K562 (cell line): ENCODE results near the gene INO80. TPM values are rescaled to one million over a fixed set of nuclear protein-coding genes. Genes with fewer than 3 reads are reported as not detected.

ENCODE experiments used
- ATAC-seq: fragments of 200-7000 bp; cut with Tn5 transposase; 3 replicates; pipeline ENCODE4 v1.9.1; 2020; ENCODE audit warnings: moderate library complexity
- BruUV-seq: library from RNA; stranded (reverse); fragments of 400-500 nt; replicated peaks from 2 replicates; lab custom pipeline; 2021; lab: Mats Ljungman, UMichigan
- CTCF ChIA-PET: fragments of 300-600 bp; formaldehyde crosslinking; extraction: SDS; loops from one replicate; lab custom pipeline; 2021; ENCODE audit warnings: low intra/inter-chr PET ratio; lab: Yijun Ruan, JAX
- POLR2A ChIA-PET: fragments of 300-600, 350-650 bp; sonication (Branson Sonifier 250); formaldehyde crosslinking; extraction: SDS; loops from one replicate; lab custom pipeline; 2021; ENCODE audit warnings: antibody characterized with exemption, inconsistent platforms; lab: Yijun Ruan, JAX
- DNase-seq, 4 experiments: peaks; one replicate each; pipeline versions ENCODE4 v3.0.0 to v3.0.0-alpha.2; 2011 to 2018; ENCODE audit warnings: low spot score in 3 of 4, mixed read lengths in 3 of 4; ENCODE audit errors: extremely low read depth in 1 of 4
- FAIRE-seq: peaks from 2 replicates; lab custom pipeline; 2011; peaks lifted over from hg19 to GRCh38; lab: Jason Lieb, UNC
- H2AFZ ChIP-seq: 2 replicates; pipeline ENCODE4 v1.6.0; 2011; ENCODE audit warnings: low read depth, low read length, control low read depth, inconsistent platforms
- H3K27ac ChIP-seq: fragments of 200-600 bp; 3 replicates; pipeline ENCODE4 v1.8.0; 2011; ENCODE audit warnings: low read depth, mild to moderate bottlenecking, control low read depth, inconsistent platforms, low read length, moderate library complexity, mixed read lengths; ENCODE audit errors: extremely low read depth
- H3K27me3 ChIP-seq, 2 experiments: fragments of 300-600 bp in 1 of 2; 2 replicates in 1 of 2; 3 replicates in 1 of 2; pipeline versions ENCODE4 v1.6.0 to v1.8.0; 2011; ENCODE audit warnings: inconsistent platforms in 2 of 2, low read length in 2 of 2, mild to moderate bottlenecking in 1 of 2, mixed read lengths in 1 of 2, moderate library complexity in 1 of 2; ENCODE audit not compliant: control insufficient read depth in 2 of 2, insufficient read depth in 2 of 2
- H3K36me3 ChIP-seq: fragments of 300-600 bp; 3 replicates; pipeline ENCODE4 v1.8.0; 2011; ENCODE audit warnings: mild to moderate bottlenecking, low read length, inconsistent platforms; ENCODE audit not compliant: control insufficient read depth, insufficient read depth
- H3K4me1 ChIP-seq, 2 experiments: fragments of 200-600 bp in 1 of 2; replicated peaks in 1 of 2; 2 replicates in 1 of 2; 3 replicates in 1 of 2; pipeline versions ENCODE4 v1.5.1 to v1.8.0; 2011; ENCODE audit warnings: inconsistent platforms in 2 of 2, low read length in 2 of 2, mild to moderate bottlenecking in 1 of 2, mixed read lengths in 1 of 2, moderate library complexity in 1 of 2; ENCODE audit not compliant: control insufficient read depth in 2 of 2, insufficient read depth in 2 of 2
- H3K4me2 ChIP-seq: 2 replicates; pipeline ENCODE4 v1.6.1; 2011; ENCODE audit warnings: low read length, control low read depth, inconsistent platforms, mixed read lengths; ENCODE audit not compliant: insufficient read depth
- H3K4me3 ChIP-seq: fragments of 200-600 bp; sonication (generic), shearing (Covaris generic); 2 replicates; pipeline ENCODE4 v1.5.1; 2016; ENCODE audit warnings: control low read depth, inconsistent platforms
- H3K79me2 ChIP-seq: fragments of 200-600 bp; 3 replicates; pipeline ENCODE4 v1.8.0; 2011; ENCODE audit warnings: low read length, inconsistent platforms; ENCODE audit not compliant: control insufficient read depth, insufficient read depth
- H3K9ac ChIP-seq, 2 experiments: 2 replicates each; pipeline versions ENCODE4 v1.6.0 to v1.6.1; 2011; ENCODE audit warnings: low read depth in 2 of 2, low read length in 2 of 2, control low read depth in 1 of 2, inconsistent platforms in 1 of 2, mild to moderate bottlenecking in 1 of 2, mixed read lengths in 1 of 2; ENCODE audit not compliant: insufficient read depth in 1 of 2
- H3K9me1 ChIP-seq: one replicate; pipeline ENCODE4 v1.6.0; 2011; ENCODE audit warnings: inconsistent platforms, mild to moderate bottlenecking, low read length, moderate library complexity; ENCODE audit not compliant: control insufficient read depth, insufficient read depth
- H3K9me3 ChIP-seq: replicated peaks from 2 replicates; pipeline ENCODE4 v1.5.1; 2011; ENCODE audit warnings: low read depth, low read length, inconsistent platforms; ENCODE audit not compliant: control insufficient read depth, insufficient read depth
- H4K20me1 ChIP-seq: replicated peaks from 2 replicates; pipeline ENCODE4 v1.6.1; 2011; ENCODE audit warnings: low read length, inconsistent platforms, mixed read lengths; ENCODE audit not compliant: control insufficient read depth, insufficient read depth
- PTTG1 ChIP-seq: fragments of 450-650 bp; IDR thresholded peaks from 2 replicates; pipeline ENCODE4 v1.6.1; 2016; ENCODE audit warnings: low read depth, mild to moderate bottlenecking, missing genetic modification characterization, missing compliant biosample characterization
- TCF15 ChIP-seq: fragments of 250-450 bp; sonication (Bioruptor Pico); IDR thresholded peaks from 2 replicates; pipeline ENCODE4 v1.8.0; 2022; ENCODE audit warnings: moderate library complexity, mild to moderate bottlenecking, inconsistent platforms
- ZNF511 ChIP-seq: sonication (generic); formaldehyde crosslinking; IDR thresholded peaks from 2 replicates; pipeline ENCODE4 v1.8.0; 2022; ENCODE audit warnings: mild to moderate bottlenecking, missing genetic modification reagents
- WGBS: fragments of 100-300 bp; shearing (Covaris generic); methylation state at CpG from one replicate; pipeline ENCODE4 v1.1.6; 2016; ENCODE audit warnings: low coverage, mixed read lengths; ENCODE audit not compliant: insufficient coverage; ENCODE audit errors: missing lambda C conversion rate; 5-methylcytosine and 5-hydroxymethylcytosine counted together
- in situ Hi-C: fragments of 300-500 bp; cut with MboI; formaldehyde crosslinking; loops from 4 replicates; pipeline ENCODE4 v1.15.0; 2018; ENCODE audit warnings: inconsistent platforms, mixed read lengths
- intact Hi-C: fragments of 100-400 bp; cut with micrococcal nuclease; formaldehyde crosslinking; loops from 2 replicates; pipeline ENCODE4 v1.14.2; 2022
- polyA plus RNA-seq, 8 experiments: library from polyadenylated mRNA; depleted of rRNA in 4 of 8; stranded (reverse) in 5 of 8; unstranded in 3 of 8; fragments of >200 nt; fragmentation: Nextera tagmentation in 2 of 8; fragmentation: Illumina TruSeq in 1 of 8; extraction: Ambion mirVana in 2 of 8; extraction: Trizol in 1 of 8; gene quantifications; 2 replicates each; pipeline versions ENCODE4 v1.2.1 to v1.2.3, GENCODE V29; 2011 to 2014; ENCODE audit warnings: inconsistent platforms in 1 of 8, missing spikeins in 1 of 8
- total RNA-seq, 7 experiments: library from RNA; depleted of rRNA in 6 of 7; stranded (reverse); fragments of >200 nt in 6 of 7; fragmentation: Illumina TruSeq in 2 of 7; extraction: Trizol in 2 of 7; gene quantifications; 2 replicates each; pipeline versions ENCODE4 v1.2.1 to v1.2.3, GENCODE V29; 2011 to 2021; ENCODE audit warnings: low replicate concordance in 1 of 7
- TF ChIP-seq, protein P1 (sequence below), 2 experiments: fragments of 450-650 bp in 1 of 2; sonication (generic) in 1 of 2; formaldehyde crosslinking in 1 of 2; IDR thresholded peaks in 1 of 2; conservative IDR thresholded peaks in 1 of 2; 2 replicates each; pipeline versions ENCODE4 v1.6.1 to v1.8.1; 2016 to 2023; ENCODE audit warnings: mild to moderate bottlenecking in 2 of 2, moderate library complexity in 2 of 2, inconsistent platforms in 1 of 2, missing genetic modification reagents in 1 of 2
- TF ChIP-seq, protein P2 (sequence below): fragments of 450-650 bp; IDR thresholded peaks from 2 replicates; pipeline ENCODE4 v1.6.1; 2016; ENCODE audit warnings: mild to moderate bottlenecking, moderate library complexity

The INO80 gene
- total and polyA plus RNA-seq, 9 of the 15 experiments (the other 6 are each of a cell fraction or from before 2014, with no cell fraction given), result 1.1 to 25.7 (median 19.9) TPM

GRCh38 chr15:41024131-41024530 is 91.9 kb downstream of the INO80 start (continued):
- no peak for TF ChIP-seq TCF15 (CRISPR knock-in tag)

DNA sequence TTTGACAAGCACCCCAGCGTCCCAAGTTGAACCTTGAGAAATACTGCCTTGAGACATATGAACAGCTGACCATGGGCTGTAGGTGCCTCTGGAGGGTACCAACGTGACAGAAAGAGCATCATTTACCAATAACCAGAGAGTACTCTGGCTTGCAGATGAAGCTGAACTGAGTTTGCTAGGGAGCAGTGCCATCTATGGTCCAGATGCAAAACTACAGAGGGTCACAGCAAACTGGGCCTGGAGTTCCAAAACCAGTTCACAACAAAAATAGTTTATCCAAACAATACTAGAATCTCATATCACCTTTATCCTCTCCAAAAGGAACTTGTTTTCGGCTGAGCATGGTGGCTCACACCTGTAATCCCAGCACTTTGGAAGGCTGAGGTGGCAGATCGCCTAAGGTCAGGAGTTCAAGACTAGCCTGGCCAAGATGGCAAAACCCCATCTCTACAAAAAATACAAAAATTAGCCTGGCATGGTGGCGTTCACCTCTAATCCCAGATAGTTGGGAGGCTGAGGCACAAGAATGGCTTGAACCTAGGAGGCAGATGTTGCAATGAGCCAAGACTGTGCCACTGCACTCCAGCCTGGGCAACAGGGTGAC is 93.5 kb downstream of the INO80 start:
- H2AFZ ChIP-seq, result no peak overlapping the region
- no peak overlapping the region for H3K4me2 ChIP-seq
- H3K27ac ChIP-seq, result no peak overlapping the region
- no peaks in the 10 kb centered on the region for H3K79me2 ChIP-seq
- no peaks in the 10 kb centered on the region for H3K27me3 ChIP-seq
- 47% methylated on average over 5 of the region's 5 CpGs for WGBS
- in situ Hi-C loops (loop anchor here (5.0 kb wide), 1 partner anchor 115 kb away; no protein-coding TSS in a partner anchor), intact Hi-C loops (loop anchor here (1.0 to 2.0 kb wide), 2 partner anchors 108 to 116 kb away; no protein-coding TSS in a partner anchor)
- H4K20me1 ChIP-seq, result no peaks in the 10 kb centered on the region
- H3K36me3 ChIP-seq, result peaks cover 87% of the 10 kb centered on the region
- no peaks in the 10 kb centered on the region for H3K9me3 ChIP-seq
- H3K4me3 ChIP-seq, result no peak overlapping the region
- ChIA-PET POLR2A (no interaction called here), CTCF (interaction anchor here (0.7 to 3.4 kb wide), 4 partner anchors 81 to 118 kb away, joined by 3 to 58 read pairs (median 6); no protein-coding TSS in a partner anchor)
- H3K4me1 ChIP-seq, result no peaks in the 10 kb centered on the region
- ATAC-seq (peak; percentile 82), FAIRE-seq (peak; percentile 85), DNase-seq (peak; percentile 30 to 46 (median 40))
- no peak overlapping the region for H3K9ac ChIP-seq
- BruUV-seq, result no TSS peak
- H3K9me1 ChIP-seq, result no peaks in the 10 kb centered on the region
- TF ChIP-seq ZNF511 (CRISPR knock-in tag) (no peak), PTTG1 (no peak)
- TF ChIP-seq, protein P1, sequence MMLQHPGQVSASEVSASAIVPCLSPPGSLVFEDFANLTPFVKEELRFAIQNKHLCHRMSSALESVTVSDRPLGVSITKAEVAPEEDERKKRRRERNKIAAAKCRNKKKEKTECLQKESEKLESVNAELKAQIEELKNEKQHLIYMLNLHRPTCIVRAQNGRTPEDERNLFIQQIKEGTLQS (IDR thresholded peaks at IDR 0.05), result no peak
- TF ChIP-seq, protein P1 (CRISPR knock-in tag; conservative IDR thresholded peaks at IDR 0.05), result no peak
- TF ChIP-seq, protein P2, sequence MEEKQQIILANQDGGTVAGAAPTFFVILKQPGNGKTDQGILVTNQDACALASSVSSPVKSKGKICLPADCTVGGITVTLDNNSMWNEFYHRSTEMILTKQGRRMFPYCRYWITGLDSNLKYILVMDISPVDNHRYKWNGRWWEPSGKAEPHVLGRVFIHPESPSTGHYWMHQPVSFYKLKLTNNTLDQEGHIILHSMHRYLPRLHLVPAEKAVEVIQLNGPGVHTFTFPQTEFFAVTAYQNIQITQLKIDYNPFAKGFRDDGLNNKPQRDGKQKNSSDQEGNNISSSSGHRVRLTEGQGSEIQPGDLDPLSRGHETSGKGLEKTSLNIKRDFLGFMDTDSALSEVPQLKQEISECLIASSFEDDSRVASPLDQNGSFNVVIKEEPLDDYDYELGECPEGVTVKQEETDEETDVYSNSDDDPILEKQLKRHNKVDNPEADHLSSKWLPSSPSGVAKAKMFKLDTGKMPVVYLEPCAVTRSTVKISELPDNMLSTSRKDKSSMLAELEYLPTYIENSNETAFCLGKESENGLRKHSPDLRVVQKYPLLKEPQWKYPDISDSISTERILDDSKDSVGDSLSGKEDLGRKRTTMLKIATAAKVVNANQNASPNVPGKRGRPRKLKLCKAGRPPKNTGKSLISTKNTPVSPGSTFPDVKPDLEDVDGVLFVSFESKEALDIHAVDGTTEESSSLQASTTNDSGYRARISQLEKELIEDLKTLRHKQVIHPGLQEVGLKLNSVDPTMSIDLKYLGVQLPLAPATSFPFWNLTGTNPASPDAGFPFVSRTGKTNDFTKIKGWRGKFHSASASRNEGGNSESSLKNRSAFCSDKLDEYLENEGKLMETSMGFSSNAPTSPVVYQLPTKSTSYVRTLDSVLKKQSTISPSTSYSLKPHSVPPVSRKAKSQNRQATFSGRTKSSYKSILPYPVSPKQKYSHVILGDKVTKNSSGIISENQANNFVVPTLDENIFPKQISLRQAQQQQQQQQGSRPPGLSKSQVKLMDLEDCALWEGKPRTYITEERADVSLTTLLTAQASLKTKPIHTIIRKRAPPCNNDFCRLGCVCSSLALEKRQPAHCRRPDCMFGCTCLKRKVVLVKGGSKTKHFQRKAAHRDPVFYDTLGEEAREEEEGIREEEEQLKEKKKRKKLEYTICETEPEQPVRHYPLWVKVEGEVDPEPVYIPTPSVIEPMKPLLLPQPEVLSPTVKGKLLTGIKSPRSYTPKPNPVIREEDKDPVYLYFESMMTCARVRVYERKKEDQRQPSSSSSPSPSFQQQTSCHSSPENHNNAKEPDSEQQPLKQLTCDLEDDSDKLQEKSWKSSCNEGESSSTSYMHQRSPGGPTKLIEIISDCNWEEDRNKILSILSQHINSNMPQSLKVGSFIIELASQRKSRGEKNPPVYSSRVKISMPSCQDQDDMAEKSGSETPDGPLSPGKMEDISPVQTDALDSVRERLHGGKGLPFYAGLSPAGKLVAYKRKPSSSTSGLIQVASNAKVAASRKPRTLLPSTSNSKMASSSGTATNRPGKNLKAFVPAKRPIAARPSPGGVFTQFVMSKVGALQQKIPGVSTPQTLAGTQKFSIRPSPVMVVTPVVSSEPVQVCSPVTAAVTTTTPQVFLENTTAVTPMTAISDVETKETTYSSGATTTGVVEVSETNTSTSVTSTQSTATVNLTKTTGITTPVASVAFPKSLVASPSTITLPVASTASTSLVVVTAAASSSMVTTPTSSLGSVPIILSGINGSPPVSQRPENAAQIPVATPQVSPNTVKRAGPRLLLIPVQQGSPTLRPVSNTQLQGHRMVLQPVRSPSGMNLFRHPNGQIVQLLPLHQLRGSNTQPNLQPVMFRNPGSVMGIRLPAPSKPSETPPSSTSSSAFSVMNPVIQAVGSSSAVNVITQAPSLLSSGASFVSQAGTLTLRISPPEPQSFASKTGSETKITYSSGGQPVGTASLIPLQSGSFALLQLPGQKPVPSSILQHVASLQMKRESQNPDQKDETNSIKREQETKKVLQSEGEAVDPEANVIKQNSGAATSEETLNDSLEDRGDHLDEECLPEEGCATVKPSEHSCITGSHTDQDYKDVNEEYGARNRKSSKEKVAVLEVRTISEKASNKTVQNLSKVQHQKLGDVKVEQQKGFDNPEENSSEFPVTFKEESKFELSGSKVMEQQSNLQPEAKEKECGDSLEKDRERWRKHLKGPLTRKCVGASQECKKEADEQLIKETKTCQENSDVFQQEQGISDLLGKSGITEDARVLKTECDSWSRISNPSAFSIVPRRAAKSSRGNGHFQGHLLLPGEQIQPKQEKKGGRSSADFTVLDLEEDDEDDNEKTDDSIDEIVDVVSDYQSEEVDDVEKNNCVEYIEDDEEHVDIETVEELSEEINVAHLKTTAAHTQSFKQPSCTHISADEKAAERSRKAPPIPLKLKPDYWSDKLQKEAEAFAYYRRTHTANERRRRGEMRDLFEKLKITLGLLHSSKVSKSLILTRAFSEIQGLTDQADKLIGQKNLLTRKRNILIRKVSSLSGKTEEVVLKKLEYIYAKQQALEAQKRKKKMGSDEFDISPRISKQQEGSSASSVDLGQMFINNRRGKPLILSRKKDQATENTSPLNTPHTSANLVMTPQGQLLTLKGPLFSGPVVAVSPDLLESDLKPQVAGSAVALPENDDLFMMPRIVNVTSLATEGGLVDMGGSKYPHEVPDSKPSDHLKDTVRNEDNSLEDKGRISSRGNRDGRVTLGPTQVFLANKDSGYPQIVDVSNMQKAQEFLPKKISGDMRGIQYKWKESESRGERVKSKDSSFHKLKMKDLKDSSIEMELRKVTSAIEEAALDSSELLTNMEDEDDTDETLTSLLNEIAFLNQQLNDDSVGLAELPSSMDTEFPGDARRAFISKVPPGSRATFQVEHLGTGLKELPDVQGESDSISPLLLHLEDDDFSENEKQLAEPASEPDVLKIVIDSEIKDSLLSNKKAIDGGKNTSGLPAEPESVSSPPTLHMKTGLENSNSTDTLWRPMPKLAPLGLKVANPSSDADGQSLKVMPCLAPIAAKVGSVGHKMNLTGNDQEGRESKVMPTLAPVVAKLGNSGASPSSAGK, result no peak
